Right atrium auricular region (tissue), 2 donors: ENCODE data around the gene SREBF1. TPM values are rescaled to one million over a fixed set of nuclear protein-coding genes. Genes with fewer than 3 reads are reported as not detected.

Experiments
- DNase-seq: peaks from one replicate; pipeline ENCODE4 v3.0.0-alpha.2; 2019; ENCODE audit warnings: low spot score
- H3K27ac ChIP-seq, 2 donors: fragments of 200-600 bp; sonication (generic); 1 replicate in 1 of 2; 2 replicates in 1 of 2; pipeline ENCODE4 v1.5.1; 2016 to 2019
- H3K27me3 ChIP-seq, 2 donors: fragments of 200-600 bp; sonication (generic); one replicate each; pipeline versions ENCODE4 v1.5.1 to v1.6.0; 2017 to 2019
- H3K36me3 ChIP-seq: fragments of 200-600 bp; sonication (generic); one replicate; pipeline ENCODE4 v1.5.1; 2016
- H3K4me1 ChIP-seq, 2 donors: fragments of 200-600 bp; sonication (generic); one replicate each; pipeline versions ENCODE4 v1.5.1 to v1.6.0; 2017 to 2019
- H3K4me3 ChIP-seq, 2 donors: fragments of 200-600 bp; sonication (generic); 1 replicate in 1 of 2; 2 replicates in 1 of 2; pipeline ENCODE4 v1.5.1; 2017 to 2019; ENCODE audit warnings: mild to moderate bottlenecking in 1 of 2, moderate library complexity in 1 of 2
- H3K9me3 ChIP-seq, 2 donors: fragments of 200-600 bp; sonication (generic); one replicate each; pipeline ENCODE4 v1.5.1; 2019
- total RNA-seq, 2 donors: library from RNA; depleted of rRNA; stranded (reverse); fragments of >200 nt; gene quantifications; one replicate each; pipeline ENCODE4 v1.1.0, GENCODE V29; 2016
- TF ChIP-seq, protein P1 (sequence below), 2 donors: fragments of 200-600 bp; sonication (generic); IDR thresholded peaks; one replicate each; pipeline ENCODE4 v1.5.1; 2019; ENCODE audit warnings: antibody characterized with exemption in 2 of 2

The SREBF1 gene
- total RNA-seq, 2 donors from 2014 or later = 17.0 to 29.8 TPM

DNA sequence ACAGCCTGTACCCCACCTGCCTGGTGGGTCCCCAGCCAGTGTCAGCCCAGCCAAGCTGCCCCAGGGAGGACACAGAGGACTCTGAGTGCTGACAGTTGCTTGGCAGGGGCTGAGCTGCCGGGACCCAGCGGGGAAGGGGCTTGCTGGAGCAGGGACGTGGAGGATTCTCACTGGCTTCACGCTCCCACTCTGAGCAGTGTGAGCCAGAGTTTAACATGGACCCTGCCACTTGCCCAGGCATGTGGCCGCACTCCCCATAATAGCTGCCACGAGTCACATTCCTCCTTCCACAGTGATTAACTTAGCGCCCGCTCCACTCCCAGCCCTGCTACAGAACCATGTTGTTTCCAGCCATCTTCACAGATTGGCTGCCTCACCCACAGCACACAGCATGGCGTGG is 31.2 kb downstream of the SREBF1 start:
- H3K4me3 ChIP-seq = no peak overlapping the region
- TF ChIP-seq, protein P1, sequence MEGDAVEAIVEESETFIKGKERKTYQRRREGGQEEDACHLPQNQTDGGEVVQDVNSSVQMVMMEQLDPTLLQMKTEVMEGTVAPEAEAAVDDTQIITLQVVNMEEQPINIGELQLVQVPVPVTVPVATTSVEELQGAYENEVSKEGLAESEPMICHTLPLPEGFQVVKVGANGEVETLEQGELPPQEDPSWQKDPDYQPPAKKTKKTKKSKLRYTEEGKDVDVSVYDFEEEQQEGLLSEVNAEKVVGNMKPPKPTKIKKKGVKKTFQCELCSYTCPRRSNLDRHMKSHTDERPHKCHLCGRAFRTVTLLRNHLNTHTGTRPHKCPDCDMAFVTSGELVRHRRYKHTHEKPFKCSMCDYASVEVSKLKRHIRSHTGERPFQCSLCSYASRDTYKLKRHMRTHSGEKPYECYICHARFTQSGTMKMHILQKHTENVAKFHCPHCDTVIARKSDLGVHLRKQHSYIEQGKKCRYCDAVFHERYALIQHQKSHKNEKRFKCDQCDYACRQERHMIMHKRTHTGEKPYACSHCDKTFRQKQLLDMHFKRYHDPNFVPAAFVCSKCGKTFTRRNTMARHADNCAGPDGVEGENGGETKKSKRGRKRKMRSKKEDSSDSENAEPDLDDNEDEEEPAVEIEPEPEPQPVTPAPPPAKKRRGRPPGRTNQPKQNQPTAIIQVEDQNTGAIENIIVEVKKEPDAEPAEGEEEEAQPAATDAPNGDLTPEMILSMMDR (IDR thresholded peaks at IDR 0.05) = no peak
- peaks cover 15% of the 10 kb centered on the region for H3K36me3 ChIP-seq
- no peak for DNase-seq
- peak overlapping the region; percentile 66 to 83 for H3K27ac ChIP-seq
- H3K4me1 ChIP-seq = peaks cover 0 to 53% of the 10 kb centered on the region in 2 donors
- H3K27me3 ChIP-seq = no peaks in the 10 kb centered on the region
- no peaks in the 10 kb centered on the region for H3K9me3 ChIP-seq

DNA sequence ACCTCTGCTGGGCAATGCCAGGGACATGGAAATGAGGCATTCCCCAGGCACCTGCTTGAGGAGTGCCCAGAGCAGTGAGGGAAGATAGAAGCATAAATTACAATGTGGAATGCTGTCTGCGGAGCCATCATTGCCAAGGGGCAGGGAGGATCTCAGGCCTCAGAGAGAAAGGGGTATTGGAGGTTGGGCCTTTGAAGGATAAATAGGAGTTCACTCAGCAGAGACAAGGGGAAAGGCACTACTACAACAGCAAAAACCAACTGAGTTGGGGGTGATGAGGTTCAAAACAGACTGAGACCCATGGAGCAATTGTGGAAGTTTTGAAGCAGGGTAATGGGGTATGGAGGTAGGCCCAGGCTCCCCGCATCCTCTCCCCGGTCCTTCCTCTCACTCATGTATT is 32.8 kb downstream of the SREBF1 start:
- Histone ChIP-seq H3K9me3 (no peaks in the 10 kb centered on the region), H3K4me3 (no peak overlapping the region), H3K36me3 (peaks cover 19% of the 10 kb centered on the region), H3K27ac (no peak overlapping the region), H3K4me1 (peaks cover 0 to 45% of the 10 kb centered on the region in 2 donors), H3K27me3 (no peaks in the 10 kb centered on the region)
- DNase-seq = no peak
- TF ChIP-seq, protein P1 (IDR thresholded peaks at IDR 0.05) = no peak

DNA sequence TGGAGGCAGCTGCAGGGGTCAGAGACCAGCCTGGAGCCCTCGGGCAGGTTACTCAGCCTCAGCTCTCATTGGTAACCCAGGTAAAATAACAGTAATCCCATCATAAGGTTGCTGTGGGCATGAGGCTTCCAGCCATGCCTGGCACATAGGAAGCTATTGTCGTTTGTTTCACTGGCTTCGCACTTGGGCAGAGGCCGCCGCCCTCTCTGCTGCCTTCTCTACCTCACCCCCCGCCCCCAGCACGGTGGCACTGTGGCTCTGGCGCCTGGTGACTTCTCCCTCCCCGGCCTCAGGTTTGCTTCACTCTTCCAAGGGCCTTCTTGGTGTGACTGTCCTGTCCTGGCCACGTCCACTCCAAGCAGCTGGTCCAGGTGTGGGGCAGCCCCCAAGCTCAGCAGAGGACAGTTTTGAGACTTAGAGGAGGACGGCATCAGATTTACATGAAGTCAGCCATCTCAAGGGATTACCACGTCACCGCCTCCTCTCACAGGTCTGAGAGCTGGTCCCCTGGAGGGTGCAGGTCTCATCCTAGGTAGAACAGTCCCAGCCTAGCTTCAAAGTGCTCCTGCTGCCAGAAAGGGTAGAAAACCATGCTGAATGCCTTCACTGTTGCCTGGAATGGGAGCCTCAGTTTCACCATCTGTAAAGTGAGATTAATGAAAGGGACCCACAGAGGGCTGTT is 34.8 kb downstream of the SREBF1 start:
- TF ChIP-seq, protein P1 (IDR thresholded peaks at IDR 0.05) = no peak
- Histone ChIP-seq H3K27ac (no peak overlapping the region), H3K4me3 (no peak overlapping the region), H3K9me3 (no peaks in the 10 kb centered on the region), H3K4me1 (peaks cover 0 to 42% of the 10 kb centered on the region in 2 donors), H3K36me3 (peaks cover 39% of the 10 kb centered on the region), H3K27me3 (no peaks in the 10 kb centered on the region)
- DNase-seq = no peak

DNA sequence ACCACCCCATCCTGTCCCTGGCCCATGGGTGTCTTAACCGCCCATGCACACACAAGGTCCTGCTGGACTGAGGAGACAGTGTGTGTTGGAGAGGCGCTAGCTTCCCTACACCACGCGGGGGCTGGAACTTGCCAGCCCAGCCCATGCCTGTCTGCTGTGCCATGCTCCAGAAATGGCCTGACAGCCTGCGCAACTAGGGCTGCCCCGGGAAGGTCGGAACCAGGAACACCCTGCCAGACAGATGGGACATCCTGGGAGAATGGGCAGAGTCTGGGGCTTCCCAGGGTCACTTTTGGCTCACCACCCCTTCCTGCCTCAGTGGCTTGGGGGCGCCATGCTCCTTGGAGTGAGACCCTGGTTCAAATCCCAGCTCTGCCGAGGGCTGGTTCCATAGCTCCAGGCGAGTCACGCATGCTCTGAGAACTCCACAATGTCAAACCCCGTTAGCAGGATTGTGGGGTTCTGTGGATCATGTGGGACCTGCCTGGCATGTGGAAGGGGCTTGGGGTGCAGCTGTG is 36.2 kb downstream of the SREBF1 start:
- TF ChIP-seq, protein P1 (IDR thresholded peaks at IDR 0.05) = no peak
- Histone ChIP-seq H3K4me3 (no peak overlapping the region), H3K4me1 (peaks cover 0 to 28% of the 10 kb centered on the region in 2 donors), H3K27me3 (no peaks in the 10 kb centered on the region), H3K27ac (no peak overlapping the region), H3K9me3 (no peaks in the 10 kb centered on the region), H3K36me3 (peaks cover 52% of the 10 kb centered on the region)
- no peak for DNase-seq

DNA sequence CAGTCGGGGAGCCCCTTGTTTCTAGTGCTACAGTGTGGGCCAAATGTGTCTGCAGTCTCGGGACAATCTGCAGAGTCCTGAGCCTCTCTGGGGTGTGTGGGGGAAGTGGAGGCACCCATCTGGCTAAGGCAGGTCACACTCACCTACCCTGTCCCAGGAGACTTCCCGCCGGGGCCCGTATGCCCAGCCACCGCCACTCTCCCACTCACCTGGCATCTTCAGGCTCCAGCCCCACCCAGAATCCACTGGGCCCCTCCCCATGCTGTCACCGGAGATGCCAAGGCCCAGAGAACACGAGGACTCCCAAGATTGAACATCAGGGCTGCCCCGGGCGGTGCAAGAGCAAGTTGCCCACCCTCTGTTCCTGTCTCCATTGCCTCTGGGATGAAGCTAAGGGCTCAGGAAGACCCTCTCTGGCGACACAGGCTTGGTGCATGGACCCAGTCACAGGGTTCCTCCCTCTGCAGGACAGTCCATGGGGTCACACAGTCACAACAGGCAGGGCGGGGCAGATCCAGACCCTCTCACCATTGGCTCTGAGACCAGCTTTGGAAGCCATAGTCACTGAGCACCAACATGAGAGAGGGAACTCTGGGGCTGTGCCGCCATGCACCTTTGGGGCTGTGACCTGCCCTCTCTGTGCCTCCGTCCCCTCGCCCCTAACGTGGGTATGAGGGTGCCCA is 38.1 kb downstream of the SREBF1 start:
- H3K4me1 ChIP-seq = peaks cover 0 to 25% of the 10 kb centered on the region in 2 donors
- DNase-seq = no peak
- H3K36me3 ChIP-seq = peaks cover 60% of the 10 kb centered on the region
- no peaks in the 10 kb centered on the region for H3K9me3 ChIP-seq
- TF ChIP-seq, protein P1 (IDR thresholded peaks at IDR 0.05) = no peak
- H3K27ac ChIP-seq = no peak overlapping the region
- no peak overlapping the region for H3K4me3 ChIP-seq
- H3K27me3 ChIP-seq = no peaks in the 10 kb centered on the region
